Mammary microvascular endothelial cell (primary cell): ENCODE measurements around the gene SQSTM1. TPM values are rescaled to one million over a fixed set of nuclear protein-coding genes. Genes with fewer than 3 reads are reported as not detected.

Source experiments
- total RNA-seq: library from RNA; depleted of rRNA; stranded (reverse); fragments of >200 nt; gene quantifications from 2 replicates; pipeline ENCODE4 v1.2.3, GENCODE V29; 2015

SQSTM1 gene
- total RNA-seq = 814 and 928 TPM in 2 replicates

GRCh38 chr5:179820483-179821297 lies at the start of gene SQSTM1:
Gene SQSTM1, plus strand, starts transcription at chr5:179820905. Its CDS starts 32 bp downstream, at chr5:179820937.

DNA sequence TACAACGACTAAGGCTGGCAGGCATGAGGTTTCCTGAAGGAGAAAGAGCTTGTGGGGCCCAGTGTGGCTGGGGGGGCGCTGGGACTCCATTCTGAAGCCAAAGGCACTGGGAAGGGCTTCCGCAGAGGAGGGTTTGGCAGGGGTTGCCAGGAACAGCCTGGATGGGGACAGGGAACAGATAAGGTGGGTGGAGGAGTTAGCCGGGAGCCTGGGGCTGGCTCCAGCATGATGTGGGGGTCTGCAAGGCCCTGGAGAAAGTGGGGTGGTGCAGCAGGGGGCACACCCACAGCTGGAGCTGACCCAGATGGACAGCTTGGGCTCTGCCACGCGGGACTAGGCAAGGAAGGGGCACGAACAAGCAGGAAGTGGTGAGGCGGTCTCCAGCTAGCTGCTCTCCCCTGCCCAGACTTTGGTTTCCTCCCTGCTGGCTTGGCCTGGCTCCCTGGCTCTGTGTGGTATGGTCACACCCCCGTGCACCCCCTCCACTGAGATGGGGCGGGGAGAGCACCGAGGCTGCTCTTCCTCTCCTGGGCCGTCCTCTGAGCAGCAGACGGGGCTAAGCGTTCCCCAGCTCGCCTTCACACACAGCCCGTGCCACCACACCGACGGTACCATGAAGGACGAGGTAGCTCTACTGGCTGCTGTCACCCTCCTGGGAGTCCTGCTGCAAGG lies 27.1 kb upstream of the SQSTM1 start, which contains the start of gene LTC4S:
Gene LTC4S, plus strand, starts transcription at position 519 of the 672 bp plus-strand sequence. Its CDS starts 95 bp downstream, at position 614.

GRCh38 chr5:179806250-179807048 lies 14.3 kb upstream of the SQSTM1 start, which contains the start of gene MGAT4B:
Gene MGAT4B, minus strand, starts transcription at chr5:179806866. Its CDS starts 283 bp downstream, at chr5:179806583.

DNA sequence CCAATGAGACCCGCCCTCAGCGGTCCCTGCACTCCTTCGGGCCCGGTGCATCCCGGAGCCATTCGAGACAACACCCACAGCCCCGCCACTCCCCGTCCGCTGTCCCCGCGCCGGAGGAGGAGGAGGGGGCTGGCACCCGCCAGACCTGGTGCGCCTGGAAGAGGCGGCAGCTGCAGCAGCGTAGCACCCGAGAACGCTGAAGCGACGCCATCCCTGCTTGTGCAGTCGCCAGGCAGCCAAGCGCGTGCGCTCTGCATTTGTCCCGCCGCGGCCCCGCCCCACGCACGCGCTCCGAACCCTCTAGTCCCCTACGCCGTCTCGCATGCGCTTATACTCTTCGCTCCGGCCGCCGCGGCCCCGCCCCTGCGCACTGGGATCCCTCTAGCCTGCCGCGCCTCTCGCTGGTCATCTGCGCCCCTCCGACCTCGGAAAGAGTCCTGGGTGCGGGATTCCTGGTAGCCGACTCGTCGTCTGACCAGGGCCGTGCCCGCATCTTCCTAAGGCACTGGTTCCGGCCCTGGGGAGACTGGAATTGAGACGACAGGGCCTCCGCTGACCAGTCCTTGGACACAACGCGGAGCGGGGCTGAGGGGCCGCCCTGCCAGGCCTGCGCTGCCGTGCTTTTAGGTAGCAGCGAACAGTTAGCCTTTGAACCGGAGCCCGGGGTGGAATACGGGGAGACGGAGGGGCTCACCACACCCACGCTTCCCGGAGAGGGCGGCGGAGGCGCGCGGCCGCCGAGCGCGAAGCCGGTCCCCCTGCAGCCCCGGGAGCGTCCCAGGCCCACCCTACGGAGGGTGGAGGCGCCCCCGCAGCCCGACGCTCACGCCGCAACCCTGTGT lies 38.1 kb downstream of the SQSTM1 start, which contains the start of gene MRNIP:
Gene MRNIP, minus strand, starts transcription at position 232 of the 842 bp plus-strand sequence. Its CDS starts 21 bp downstream, at position 211.

Other genes starting within 250 kb of the SQSTM1 start
- gene HNRNPH1, start 197.2 kb upstream of the SQSTM1 start, total RNA-seq = 254 and 275 TPM in 2 replicates
- gene CBY3, start 139.9 kb upstream of the SQSTM1 start, total RNA-seq = not detected in 2 replicates
- gene CANX, start 121.9 kb upstream of the SQSTM1 start, total RNA-seq = 373 and 375 TPM in 2 replicates
- 13.0 and 14.9 TPM in 2 replicates for gene MAML1, start 88.1 kb upstream of the SQSTM1 start, total RNA-seq
- not detected in 2 replicates for gene LTC4S, start 26.9 kb upstream of the SQSTM1 start, total RNA-seq
- 183 and 195 TPM in 2 replicates for gene MGAT4B, start 14.0 kb upstream of the SQSTM1 start, total RNA-seq
- gene MRNIP, start 37.9 kb downstream of the SQSTM1 start, total RNA-seq = 6.8 and 8.5 TPM in 2 replicates
- 57.2 and 59.8 TPM in 2 replicates for gene TBC1D9B, start 87.0 kb downstream of the SQSTM1 start, total RNA-seq